COLO668 (cell line): ENCODE results near the gene PGLYRP4.

ENCODE experiments used
- DNase-seq: peaks from one replicate; lab custom pipeline; 2025; ENCODE audit not compliant: unreplicated experiment; lab: John Stamatoyannopoulos, UW

PGLYRP4 gene

DNA sequence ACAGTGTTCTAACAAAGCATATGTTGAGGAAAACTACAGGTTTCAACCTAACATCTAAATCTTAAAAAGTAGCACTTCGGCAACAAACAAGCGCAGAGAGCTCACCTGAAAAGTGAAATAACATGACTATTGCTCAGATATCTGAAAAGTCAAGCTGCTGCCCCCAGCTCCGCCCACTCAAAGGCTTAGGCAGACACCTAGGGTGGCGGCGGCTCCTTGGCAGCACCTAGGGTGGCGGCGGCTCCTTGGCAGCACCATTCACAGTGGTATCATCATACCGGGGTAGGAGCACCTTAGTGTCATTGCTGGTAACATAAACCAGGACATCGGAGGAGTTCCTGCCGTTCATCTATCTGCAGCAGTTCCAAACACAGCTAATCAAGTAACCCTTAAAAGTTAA, 30.9 kb upstream of the PGLYRP4 start:
- no peak for DNase-seq

DNA sequence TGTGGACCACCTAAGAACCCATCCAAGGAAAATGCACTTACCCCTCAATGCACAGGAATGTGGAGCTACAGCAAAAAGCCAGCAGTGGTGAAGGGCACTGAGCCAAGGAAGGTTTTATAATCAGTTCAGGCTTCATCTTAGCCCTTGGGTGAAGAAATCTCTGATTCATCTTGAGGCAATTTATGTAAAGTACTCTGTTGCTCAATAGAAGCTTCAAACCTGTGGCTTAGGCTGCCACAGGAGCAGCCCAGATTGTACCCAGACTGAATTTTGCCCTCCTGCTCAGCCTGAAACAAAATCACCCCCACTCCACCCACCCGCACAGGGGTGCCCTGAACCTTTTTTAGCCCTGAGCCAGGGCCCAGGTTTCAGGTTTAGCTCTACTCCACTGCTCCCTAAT, 26.9 kb upstream of the PGLYRP4 start, which contains the start of gene S100A12:
S100A12 (minus strand) TSS at position 111 of the 400 bp plus-strand sequence. CDS start 1,029 bp downstream, outside the sequence.
- no peak for DNase-seq

- no peak for DNase-seq
These were observed 25.4 kb upstream of the PGLYRP4 start for GRCh38 chr1:153374071-153374470.

DNA sequence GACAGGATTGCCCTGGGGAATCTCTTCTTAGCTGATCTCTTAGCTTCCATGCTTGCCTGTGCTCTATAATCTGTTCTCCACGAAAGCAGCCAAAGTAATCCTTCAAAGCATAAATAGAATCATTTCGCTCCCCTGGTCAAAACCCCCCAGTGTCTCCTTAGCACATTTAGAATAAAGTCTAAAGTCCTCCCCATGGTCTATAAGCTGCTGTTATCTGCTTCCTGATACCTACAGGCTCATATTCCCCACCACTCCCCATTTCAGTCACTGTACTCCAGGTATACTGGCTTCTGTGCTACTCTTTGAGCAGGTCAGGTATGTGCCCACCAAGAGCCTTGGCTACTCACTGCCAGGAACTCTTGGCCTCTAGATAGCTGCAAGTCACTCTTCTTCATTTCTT, 23.9 kb upstream of the PGLYRP4 start:
- DNase-seq, result no peak

GRCh38 chr1:153371231-153371630, 22.6 kb upstream of the PGLYRP4 start:
- no peak for DNase-seq

- DNase-seq, result no peak
These were observed 21.5 kb upstream of the PGLYRP4 start for GRCh38 chr1:153370146-153370545.

DNA sequence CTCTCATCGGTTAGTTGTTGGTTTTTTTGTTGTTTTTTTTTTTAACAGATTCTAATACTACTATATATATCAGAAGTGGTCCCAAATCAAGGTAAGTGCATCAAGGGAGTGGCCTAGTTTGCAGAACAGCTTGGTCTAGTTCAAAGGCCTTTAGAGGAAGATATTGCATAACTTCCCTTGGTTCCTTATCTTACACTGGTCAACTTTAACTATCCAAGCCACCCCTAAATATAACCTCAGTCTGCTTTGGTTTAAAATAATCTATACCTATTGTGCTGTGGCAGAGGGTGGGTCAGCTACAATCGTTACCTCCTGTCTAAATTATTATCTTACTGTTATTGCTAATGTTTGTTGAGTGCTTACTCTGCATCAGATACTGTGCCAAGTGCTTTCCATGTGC, 19.9 kb upstream of the PGLYRP4 start:
- DNase-seq, result no peak

GRCh38 chr1:153367090-153367489, 18.4 kb upstream of the PGLYRP4 start:
- no peak for DNase-seq

DNA sequence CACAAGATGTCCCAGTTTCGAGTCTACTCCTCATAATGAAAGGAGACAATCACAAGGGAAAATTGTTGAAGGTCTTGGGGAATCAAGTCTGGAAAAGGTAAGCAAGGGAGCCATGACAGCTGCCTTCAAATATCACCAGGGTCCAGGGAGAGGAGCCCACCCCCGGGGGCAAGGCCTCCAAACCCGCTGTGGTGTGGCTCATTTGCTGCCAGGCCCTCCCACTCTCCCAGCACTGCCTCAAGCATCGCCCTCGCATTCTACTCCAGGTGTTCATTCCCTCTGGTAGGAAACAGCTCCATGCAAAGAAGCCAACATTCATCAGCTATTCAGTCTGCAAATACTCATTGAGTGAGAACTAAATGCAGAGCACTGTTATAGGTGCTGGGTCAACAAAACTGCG, 17.6 kb upstream of the PGLYRP4 start:
- no peak for DNase-seq

GRCh38 chr1:153365696-153366095, 17.1 kb upstream of the PGLYRP4 start:
- DNase-seq, result no peak

GRCh38 chr1:153364766-153365666, 16.4 kb upstream of the PGLYRP4 start:
- no peak for DNase-seq

DNA sequence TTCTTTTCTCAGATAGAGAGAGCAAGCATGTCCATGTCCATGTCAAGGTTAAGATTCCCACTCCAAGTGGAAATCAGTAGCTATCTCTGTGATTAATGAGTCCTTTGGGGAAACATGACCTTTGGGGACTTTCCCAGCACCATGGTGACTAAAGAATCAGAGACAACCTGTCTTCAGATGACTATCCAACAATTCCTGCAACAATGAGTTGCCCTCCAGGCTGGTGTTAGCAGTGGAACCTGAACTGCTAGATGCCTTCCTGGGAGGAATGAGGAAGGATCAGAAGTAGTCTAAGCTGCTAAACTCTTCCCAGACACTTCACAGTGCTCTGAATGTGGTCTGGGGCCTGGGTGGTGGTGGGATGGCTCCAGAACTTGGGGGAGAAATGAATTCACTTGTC, 15.5 kb upstream of the PGLYRP4 start:
- DNase-seq, result no peak

DNA sequence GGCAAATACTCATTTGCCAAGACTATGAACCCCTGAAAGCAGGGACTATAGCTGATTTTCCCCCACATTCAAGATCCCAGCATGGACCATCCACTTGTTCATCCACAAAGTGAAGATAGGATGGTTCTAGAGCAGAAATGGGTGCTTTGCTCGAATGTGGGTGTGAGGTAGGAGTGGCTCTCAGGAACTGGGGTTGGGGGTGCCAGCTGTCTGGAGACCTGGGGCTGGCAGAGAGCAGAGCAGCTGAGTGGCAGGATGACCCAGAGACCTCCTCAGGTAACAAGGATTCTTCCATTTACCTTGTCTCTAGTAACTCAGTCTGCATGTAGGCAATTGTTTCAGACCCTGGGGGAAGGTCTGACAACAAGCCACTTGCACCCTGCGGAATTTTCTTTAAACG, 15.0 kb upstream of the PGLYRP4 start:
- DNase-seq, result no peak

DNA sequence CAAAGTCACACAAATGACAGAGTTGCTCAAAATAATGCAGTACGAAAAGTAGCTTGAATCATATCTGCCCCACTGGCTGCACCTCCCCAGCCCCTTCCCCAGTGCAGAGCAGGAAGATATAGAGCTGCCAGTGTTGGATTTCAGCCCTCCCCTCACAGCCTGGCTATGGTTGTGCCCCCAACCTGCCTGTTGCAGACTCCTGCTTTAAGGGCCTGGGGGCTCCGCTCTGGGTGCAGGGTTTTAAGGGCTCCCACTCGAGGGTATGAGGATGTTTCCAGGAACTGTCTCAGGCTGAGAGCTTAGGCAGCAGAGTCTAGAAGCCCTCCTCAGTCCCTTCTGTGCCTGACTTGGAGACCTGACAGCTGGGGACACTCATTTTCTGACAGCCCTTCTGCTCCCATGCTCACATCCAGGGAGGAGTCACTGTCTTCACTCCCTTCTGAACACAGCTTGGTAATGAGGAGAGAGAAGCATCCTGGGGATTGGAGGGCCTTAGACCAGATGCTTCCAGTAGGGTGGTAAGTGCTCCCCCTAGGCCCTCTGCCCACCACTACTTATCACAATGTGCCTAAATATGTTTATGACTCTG, 13.6 kb upstream of the PGLYRP4 start:
- DNase-seq, result no peak

DNA sequence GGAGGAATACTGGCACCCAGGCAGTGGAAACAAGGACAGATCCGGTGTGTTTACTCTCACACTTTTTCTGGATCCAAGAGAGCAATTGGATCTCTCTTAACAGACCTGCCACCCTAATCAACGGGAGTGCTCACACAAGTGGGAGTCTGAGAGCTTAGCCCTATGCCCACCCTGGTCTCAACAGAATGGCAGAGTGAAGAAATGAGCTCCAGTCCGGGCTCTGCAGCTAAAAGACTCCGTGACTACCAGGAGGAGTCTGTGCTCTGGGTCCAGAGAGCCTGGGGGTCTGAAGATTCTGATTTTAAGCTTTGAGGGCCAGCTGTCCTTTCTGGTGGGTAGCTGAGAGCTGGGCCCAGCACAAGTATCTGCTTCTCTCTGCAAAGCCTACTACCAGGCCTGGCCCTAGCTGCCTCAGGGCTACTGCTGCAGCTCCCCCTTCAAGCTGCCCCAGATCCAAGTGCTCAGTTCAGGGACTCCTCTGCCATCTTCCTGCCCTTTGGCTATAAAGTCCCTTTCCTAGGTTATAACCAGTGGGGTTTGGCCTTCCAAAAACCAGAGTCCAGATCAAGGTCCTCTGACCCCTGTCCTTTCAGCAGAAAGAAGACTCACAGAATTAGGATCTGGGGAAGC, 13.0 kb upstream of the PGLYRP4 start:
- no peak for DNase-seq

DNA sequence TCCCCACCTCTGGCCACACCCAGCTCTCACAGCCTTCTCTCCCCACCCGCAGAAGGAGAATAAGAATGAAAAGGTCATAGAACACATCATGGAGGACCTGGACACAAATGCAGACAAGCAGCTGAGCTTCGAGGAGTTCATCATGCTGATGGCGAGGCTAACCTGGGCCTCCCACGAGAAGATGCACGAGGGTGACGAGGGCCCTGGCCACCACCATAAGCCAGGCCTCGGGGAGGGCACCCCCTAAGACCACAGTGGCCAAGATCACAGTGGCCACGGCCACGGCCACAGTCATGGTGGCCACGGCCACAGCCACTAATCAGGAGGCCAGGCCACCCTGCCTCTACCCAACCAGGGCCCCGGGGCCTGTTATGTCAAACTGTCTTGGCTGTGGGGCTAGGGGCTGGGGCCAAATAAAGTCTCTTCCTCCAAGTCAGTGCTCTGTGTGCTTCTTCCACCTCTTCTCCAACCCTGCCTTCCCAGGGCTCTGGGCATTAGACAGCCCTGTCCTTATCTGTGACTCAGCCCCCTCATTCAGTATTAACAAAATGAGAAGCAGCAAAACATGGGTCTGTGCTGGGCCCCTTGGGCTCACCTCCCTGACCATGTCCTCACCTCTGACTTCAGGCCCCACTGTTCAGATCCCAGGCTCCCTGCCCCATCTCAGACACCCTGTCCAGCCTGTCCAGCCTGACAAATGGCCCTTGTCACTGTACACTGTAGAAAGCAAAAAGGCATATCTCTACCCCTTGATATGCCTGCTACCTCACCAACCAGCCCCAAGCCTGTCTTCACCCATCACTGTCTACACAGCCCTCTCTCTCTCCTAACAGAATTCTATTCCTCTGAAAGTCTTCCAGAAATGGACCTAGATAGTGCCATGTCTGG, 12.2 kb upstream of the PGLYRP4 start:
- DNase-seq, result no peak

- no peak for DNase-seq
These were observed 11.5 kb upstream of the PGLYRP4 start for GRCh38 chr1:153360190-153360589.

- no peak for DNase-seq
These were observed 10.6 kb upstream of the PGLYRP4 start for GRCh38 chr1:153359241-153359640.

DNA sequence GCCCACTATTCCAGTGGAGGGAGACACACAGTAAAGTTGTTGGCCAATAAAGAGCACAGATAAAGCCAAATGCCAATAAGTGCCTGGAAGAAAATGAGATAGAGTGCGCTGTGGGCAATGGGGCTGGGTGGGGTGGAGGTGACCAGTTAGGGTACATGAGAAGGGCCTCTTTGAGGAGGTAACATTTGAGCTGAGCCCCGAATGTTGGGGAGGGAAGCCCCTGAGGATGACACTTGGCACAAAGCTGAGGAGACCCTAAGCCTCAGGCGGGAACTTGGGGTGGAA, 10.0 kb upstream of the PGLYRP4 start:
- DNase-seq, result no peak

- no peak for DNase-seq
These were observed 9.4 kb upstream of the PGLYRP4 start, which contains the start of gene S100A9 for GRCh38 chr1:153357853-153358690. S100A9 (plus strand) TSS chr1:153357854; CDS start chr1:153358284, 430 bp downstream.
